Smooth muscle cell of the umbilical artery (primary cell): Measurements from ENCODE around the gene PTPN9. TPM values are rescaled to one million over a fixed set of nuclear protein-coding genes. Genes with fewer than 3 reads are reported as not detected.

Experiments
- total RNA-seq: library from RNA; depleted of rRNA; stranded (reverse); fragments of >200 nt; gene quantifications from 2 replicates; pipeline ENCODE4 v1.2.3, GENCODE V29; 2014

Gene PTPN9
- 16.6 and 26.1 TPM in 2 replicates for total RNA-seq

DNA sequence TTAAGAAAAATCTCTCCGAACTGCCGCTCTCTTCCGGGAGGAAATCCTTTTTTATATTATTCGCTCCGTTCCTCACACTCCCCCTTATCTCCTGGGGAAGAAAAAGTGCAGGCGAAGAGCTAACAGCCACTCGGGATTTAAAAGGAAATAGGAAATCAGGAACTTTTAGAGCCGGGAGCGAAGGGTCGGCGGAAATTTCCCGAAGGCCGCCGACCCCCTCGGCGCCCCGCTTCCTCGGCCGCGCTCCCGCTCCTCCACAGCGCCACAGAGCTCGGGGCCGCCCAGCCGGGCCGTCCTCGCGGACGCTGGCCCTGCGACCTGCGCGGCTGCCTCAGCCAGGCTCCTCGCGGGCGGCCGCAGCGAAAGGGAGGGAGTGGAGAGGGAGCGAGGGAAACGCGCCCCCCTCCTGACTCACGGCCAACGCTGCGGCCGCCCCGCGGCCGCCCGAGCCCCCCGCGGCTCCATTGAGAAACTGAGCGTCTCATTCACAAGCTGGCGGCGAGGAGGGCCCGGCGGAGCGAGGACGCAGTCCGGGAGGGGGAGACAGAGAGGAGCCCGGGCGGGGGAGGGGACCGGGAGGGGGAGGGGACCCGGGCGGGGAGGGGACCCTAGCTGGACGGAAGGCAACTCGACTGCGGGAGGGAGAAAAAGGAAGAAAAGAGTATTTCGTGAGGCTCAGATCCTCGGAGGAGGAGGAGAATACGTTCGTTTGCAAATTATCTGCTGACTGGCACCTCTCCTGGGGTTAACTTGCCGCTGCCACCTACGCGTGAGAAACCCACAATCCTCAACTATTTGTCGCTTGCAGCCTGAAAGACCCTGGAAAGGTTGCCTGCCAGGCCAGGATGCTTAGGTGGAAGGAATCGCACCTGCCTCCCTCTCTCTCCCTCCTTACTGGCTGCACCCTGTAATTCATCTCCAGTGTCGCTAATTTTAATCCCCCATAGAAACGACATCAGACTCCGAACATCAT lies at the start of gene PTPN9:
PTPN9 (minus strand) TSS at position 368 of the 973 bp plus-strand sequence. CDS start 539 bp downstream, outside the sequence.

DNA sequence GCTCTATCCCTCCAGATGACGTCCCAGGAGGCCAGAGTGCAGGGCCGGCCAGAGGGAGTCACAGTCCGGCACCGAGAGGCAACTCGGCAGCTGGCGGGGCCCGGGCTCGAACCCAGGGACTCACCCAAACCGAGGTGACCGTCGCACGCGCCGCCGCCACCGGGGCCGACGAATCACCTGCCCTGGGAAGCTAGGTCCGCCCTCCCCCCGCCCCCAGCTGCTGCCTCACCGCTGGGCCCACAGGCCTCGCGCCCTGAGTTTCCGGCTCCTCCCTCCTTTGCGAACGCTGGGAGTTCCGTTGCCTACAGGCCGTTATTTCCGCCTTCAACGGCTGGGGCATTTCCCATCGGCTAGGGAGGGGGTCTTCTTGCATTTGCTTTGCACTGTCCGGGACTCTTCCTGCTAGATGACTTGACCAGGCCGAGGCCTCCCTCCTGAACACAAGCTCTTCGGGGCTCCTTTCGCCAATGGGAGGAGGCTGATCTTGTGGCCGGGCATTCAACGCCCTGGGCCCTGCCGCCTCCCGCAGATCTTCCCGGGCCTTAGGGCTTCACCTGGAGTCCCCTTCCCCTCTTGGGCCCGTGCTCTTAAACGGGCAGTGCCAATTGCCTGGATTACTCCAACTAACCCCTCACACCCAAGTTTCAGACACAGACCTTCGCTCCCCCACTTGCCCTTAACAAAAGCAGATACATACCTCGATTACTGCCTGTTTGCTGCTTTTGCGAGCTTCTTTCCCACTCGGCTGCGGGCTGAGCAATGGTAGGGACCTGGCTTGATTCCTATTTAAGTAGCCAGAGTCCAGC lies 46.6 kb upstream of the PTPN9 start, which contains the start of gene SNUPN:
SNUPN (minus strand) TSS at position 184 of the 806 bp plus-strand sequence. CDS start 4,674 bp downstream, outside the sequence.

GRCh38 chr15:75451674-75452363 lies 127.3 kb downstream of the PTPN9 start, which contains the start of gene SIN3A:
Gene SIN3A (minus strand): TSS chr15:75451690. CDS start chr15:75430375, 21,315 bp downstream.

Other genes with a start within 250 kb of the PTPN9 start
- gene COMMD4, start 243.3 kb downstream of the PTPN9 start, total RNA-seq = 36.5 and 39.5 TPM in 2 replicates
- gene NEIL1, start 232.3 kb downstream of the PTPN9 start, total RNA-seq = 2.7 and 5.5 TPM in 2 replicates
- gene MAN2C1, start 210.7 kb downstream of the PTPN9 start, total RNA-seq = 135 and 143 TPM in 2 replicates
- gene SIN3A, start 127.6 kb downstream of the PTPN9 start, total RNA-seq = 18.4 and 27.6 TPM in 2 replicates
- gene SNUPN, start 46.4 kb upstream of the PTPN9 start, total RNA-seq = 28.1 and 29.7 TPM in 2 replicates
- 57.8 and 97.7 TPM in 2 replicates for gene IMP3, start 60.9 kb upstream of the PTPN9 start, total RNA-seq
- 19.6 and 22.1 TPM in 2 replicates for gene SNX33, start 68.6 kb upstream of the PTPN9 start, total RNA-seq
- gene CSPG4, start 133.5 kb upstream of the PTPN9 start, total RNA-seq = 63.0 and 213 TPM in 2 replicates